ENCODE results near the gene TOMM20L. TPM values are rescaled to one million over a fixed set of nuclear protein-coding genes. Genes with fewer than 3 reads are reported as not detected.
"Not testable (repeated sequence)": the region's sequence is repeated elsewhere in the genome, so short reads cannot be mapped to it uniquely, and the experiment has no call there.

The TOMM20L gene
- total and polyA plus RNA-seq, 4 donors = not detected

DNA sequence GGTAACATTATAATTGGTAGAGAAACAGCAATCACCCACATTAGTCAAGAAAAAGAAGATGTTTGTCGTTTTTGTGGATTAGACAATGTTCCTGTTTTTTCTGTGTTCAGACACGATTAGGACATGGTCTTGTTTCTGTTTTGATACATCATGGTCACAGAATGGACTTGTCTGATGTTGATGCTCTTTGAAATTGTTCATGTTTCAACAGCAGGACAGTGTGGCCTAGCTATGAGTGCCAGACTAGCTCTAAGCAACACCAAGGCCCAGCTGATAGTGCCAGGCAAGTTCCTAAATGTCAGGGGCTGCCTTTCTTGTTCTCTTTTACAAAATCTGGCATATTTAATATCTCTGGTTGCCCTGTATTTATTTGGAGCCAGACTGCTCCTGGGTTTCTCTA lies 40.9 kb upstream of the TOMM20L start:
- Histone ChIP-seq H3K27me3 (ENCODE audit: control insufficient read depth in 4 of 4, insufficient read depth in 4 of 4, low read length in 3 of 4) (no peaks in the 10 kb centered on the region), H3K4me1 (ENCODE audit: control insufficient read depth in 4 of 4, insufficient read depth in 4 of 4, low read length in 3 of 4) (peaks cover 0 to 2% (median under 1%) of the 10 kb centered on the region in 4 donors), H3K9ac (ENCODE audit: low read depth in 1 of 2, low read length in 2 of 2) (no peak overlapping the region), H3K36me3 (ENCODE audit: control insufficient read depth in 4 of 4, insufficient read depth in 3 of 4, low read depth in 1 of 4, low read length in 3 of 4) (peaks cover 7 to 53% (median 37%) of the 10 kb centered on the region in 4 donors), H3K27ac (ENCODE audit: low read depth in 1 of 2, low read length in 2 of 2) (no peak overlapping the region), H3K4me3 (ENCODE audit: low read depth in 1 of 3, low read length in 3 of 3) (no peak overlapping the region), H3K9me3 (ENCODE audit: control insufficient read depth in 4 of 4, low read length in 3 of 4) (no peaks in the 10 kb centered on the region)
- WGBS = 82% methylated on average over 2 of the region's 2 CpGs
- no peak for DNase-seq (ENCODE audit: low spot score)
- TF ChIP-seq NR2F2 (IDR thresholded peaks at IDR 0.05) = no peak
- TF ChIP-seq, protein P1, sequence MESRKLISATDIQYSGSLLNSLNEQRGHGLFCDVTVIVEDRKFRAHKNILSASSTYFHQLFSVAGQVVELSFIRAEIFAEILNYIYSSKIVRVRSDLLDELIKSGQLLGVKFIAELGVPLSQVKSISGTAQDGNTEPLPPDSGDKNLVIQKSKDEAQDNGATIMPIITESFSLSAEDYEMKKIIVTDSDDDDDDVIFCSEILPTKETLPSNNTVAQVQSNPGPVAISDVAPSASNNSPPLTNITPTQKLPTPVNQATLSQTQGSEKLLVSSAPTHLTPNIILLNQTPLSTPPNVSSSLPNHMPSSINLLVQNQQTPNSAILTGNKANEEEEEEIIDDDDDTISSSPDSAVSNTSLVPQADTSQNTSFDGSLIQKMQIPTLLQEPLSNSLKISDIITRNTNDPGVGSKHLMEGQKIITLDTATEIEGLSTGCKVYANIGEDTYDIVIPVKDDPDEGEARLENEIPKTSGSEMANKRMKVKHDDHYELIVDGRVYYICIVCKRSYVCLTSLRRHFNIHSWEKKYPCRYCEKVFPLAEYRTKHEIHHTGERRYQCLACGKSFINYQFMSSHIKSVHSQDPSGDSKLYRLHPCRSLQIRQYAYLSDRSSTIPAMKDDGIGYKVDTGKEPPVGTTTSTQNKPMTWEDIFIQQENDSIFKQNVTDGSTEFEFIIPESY (IDR thresholded peaks at IDR 0.05) = no peak
- TF ChIP-seq, protein P2, sequence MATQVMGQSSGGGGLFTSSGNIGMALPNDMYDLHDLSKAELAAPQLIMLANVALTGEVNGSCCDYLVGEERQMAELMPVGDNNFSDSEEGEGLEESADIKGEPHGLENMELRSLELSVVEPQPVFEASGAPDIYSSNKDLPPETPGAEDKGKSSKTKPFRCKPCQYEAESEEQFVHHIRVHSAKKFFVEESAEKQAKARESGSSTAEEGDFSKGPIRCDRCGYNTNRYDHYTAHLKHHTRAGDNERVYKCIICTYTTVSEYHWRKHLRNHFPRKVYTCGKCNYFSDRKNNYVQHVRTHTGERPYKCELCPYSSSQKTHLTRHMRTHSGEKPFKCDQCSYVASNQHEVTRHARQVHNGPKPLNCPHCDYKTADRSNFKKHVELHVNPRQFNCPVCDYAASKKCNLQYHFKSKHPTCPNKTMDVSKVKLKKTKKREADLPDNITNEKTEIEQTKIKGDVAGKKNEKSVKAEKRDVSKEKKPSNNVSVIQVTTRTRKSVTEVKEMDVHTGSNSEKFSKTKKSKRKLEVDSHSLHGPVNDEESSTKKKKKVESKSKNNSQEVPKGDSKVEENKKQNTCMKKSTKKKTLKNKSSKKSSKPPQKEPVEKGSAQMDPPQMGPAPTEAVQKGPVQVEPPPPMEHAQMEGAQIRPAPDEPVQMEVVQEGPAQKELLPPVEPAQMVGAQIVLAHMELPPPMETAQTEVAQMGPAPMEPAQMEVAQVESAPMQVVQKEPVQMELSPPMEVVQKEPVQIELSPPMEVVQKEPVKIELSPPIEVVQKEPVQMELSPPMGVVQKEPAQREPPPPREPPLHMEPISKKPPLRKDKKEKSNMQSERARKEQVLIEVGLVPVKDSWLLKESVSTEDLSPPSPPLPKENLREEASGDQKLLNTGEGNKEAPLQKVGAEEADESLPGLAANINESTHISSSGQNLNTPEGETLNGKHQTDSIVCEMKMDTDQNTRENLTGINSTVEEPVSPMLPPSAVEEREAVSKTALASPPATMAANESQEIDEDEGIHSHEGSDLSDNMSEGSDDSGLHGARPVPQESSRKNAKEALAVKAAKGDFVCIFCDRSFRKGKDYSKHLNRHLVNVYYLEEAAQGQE (IDR thresholded peaks at IDR 0.05) = no peak
- TF ChIP-seq FOXA2 (IDR thresholded peaks at IDR 0.05) = no peak
- no peak for TF ChIP-seq FOXA1 (IDR thresholded peaks at IDR 0.05)
- no peak for TF ChIP-seq YY1 (IDR thresholded peaks at IDR 0.05)

DNA sequence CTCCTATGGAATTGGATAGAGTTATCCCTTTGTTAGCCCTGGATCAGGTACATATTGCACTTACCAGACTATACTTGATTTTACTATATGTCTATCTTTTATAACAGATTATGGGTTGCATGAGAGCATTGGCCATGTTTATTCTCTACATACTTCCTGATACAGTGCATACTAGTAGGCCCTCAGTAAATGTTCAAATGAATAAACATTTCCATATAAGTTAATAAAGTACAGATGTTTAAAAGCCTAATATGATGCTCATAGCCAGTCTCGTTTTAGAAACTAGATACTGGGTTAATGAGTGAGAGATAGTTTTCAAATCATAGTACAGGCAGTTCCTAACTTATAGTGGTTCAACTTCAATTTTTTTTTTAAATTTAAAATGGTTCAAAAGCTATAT lies 39.5 kb upstream of the TOMM20L start:
- Histone ChIP-seq H3K4me3 (ENCODE audit: low read depth in 1 of 3, low read length in 3 of 3) (no peak overlapping the region), H3K36me3 (ENCODE audit: control insufficient read depth in 4 of 4, insufficient read depth in 3 of 4, low read depth in 1 of 4, low read length in 3 of 4) (peaks cover 8 to 59% (median 41%) of the 10 kb centered on the region in 4 donors), H3K27ac (ENCODE audit: low read depth in 1 of 2, low read length in 2 of 2) (no peak overlapping the region), H3K9me3 (ENCODE audit: control insufficient read depth in 4 of 4, low read length in 3 of 4) (no peaks in the 10 kb centered on the region), H3K4me1 (ENCODE audit: control insufficient read depth in 4 of 4, insufficient read depth in 4 of 4, low read length in 3 of 4) (peaks cover 0 to 2% (median under 1%) of the 10 kb centered on the region in 4 donors), H3K9ac (ENCODE audit: low read depth in 1 of 2, low read length in 2 of 2) (no peak overlapping the region), H3K27me3 (ENCODE audit: control insufficient read depth in 4 of 4, insufficient read depth in 4 of 4, low read length in 3 of 4) (no peaks in the 10 kb centered on the region)
- 95% methylated on average over 1 of the region's 1 CpG for whole genome bisulfite sequencing
- TF ChIP-seq HNF4G (IDR thresholded peaks at IDR 0.05) = no peak
- no peak for TF ChIP-seq RXRA (IDR thresholded peaks at IDR 0.05)
- TF ChIP-seq YY1 (IDR thresholded peaks at IDR 0.05) = no peak
- no peak for TF ChIP-seq JUND (IDR thresholded peaks at IDR 0.05)
- no peak for TF ChIP-seq FOXA1 (IDR thresholded peaks at IDR 0.05)
- no peak for TF ChIP-seq HNF4A (conservative IDR thresholded peaks at IDR 0.05)
- TF ChIP-seq SP1 (IDR thresholded peaks at IDR 0.05) = no peak
- no peak for TF ChIP-seq TAF1 (conservative IDR thresholded peaks at IDR 0.05)
- no peak for TF ChIP-seq GABPA (IDR thresholded peaks at IDR 0.05 in 1 of 2, conservative IDR thresholded peaks at IDR 0.05 in 1 of 2)
- TF ChIP-seq NR2F2 (IDR thresholded peaks at IDR 0.05) = no peak
- TF ChIP-seq RAD21 (IDR thresholded peaks at IDR 0.05) = no peak
- TF ChIP-seq, protein P2 (IDR thresholded peaks at IDR 0.05) = no peak
- no peak for TF ChIP-seq FOXA2 (IDR thresholded peaks at IDR 0.05)
- TF ChIP-seq, protein P3, sequence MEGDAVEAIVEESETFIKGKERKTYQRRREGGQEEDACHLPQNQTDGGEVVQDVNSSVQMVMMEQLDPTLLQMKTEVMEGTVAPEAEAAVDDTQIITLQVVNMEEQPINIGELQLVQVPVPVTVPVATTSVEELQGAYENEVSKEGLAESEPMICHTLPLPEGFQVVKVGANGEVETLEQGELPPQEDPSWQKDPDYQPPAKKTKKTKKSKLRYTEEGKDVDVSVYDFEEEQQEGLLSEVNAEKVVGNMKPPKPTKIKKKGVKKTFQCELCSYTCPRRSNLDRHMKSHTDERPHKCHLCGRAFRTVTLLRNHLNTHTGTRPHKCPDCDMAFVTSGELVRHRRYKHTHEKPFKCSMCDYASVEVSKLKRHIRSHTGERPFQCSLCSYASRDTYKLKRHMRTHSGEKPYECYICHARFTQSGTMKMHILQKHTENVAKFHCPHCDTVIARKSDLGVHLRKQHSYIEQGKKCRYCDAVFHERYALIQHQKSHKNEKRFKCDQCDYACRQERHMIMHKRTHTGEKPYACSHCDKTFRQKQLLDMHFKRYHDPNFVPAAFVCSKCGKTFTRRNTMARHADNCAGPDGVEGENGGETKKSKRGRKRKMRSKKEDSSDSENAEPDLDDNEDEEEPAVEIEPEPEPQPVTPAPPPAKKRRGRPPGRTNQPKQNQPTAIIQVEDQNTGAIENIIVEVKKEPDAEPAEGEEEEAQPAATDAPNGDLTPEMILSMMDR (IDR thresholded peaks at IDR 0.05; ENCODE audit: low read depth, low read length, missing input control) = no peak
- DNase-seq (ENCODE audit: low spot score) = no peak

DNA sequence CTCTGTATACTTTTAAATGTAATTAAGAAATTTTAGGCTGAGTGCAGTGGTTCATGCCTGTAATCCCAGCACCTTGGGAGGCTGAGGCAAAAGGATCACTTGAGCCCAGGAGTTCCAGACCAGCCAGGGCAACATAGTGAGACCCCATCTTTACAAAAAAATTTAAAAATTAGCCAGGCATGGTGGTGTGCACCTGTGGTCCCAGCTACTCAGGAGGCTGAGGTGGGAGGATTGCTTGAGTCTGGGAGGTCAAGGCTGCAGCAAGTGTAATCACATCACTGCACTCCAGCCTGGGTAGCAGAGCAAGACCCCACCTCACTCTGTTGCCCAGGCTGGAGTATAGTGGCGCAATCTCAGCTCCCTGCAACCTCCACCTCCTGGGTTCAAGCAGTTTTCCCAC lies 33.5 kb upstream of the TOMM20L start:
- DNase-seq (ENCODE audit: low spot score); H3K27ac ChIP-seq (ENCODE audit: low read depth in 1 of 2, low read length in 2 of 2); H3K9ac ChIP-seq (ENCODE audit: low read depth in 1 of 2, low read length in 2 of 2); H3K9me3 ChIP-seq (ENCODE audit: control insufficient read depth in 4 of 4, low read length in 3 of 4); H3K4me3 ChIP-seq (ENCODE audit: low read depth in 1 of 3, low read length in 3 of 3); H3K27me3 ChIP-seq (ENCODE audit: control insufficient read depth in 4 of 4, insufficient read depth in 4 of 4, low read length in 3 of 4); H3K4me1 ChIP-seq (ENCODE audit: control insufficient read depth in 4 of 4, insufficient read depth in 4 of 4, low read length in 3 of 4): not testable (repeated sequence)
- WGBS = 98% methylated on average over 1 of the region's 1 CpG
- H3K36me3 ChIP-seq (ENCODE audit: control insufficient read depth in 4 of 4, insufficient read depth in 3 of 4, low read depth in 1 of 4, low read length in 3 of 4) = peaks cover 18 to 59% (median 48%) of the 10 kb centered on the region in 4 donors

All from liver (tissue), 9 donors.